ENCODE measurements around the gene PRR19.

The PRR19 gene

DNA sequence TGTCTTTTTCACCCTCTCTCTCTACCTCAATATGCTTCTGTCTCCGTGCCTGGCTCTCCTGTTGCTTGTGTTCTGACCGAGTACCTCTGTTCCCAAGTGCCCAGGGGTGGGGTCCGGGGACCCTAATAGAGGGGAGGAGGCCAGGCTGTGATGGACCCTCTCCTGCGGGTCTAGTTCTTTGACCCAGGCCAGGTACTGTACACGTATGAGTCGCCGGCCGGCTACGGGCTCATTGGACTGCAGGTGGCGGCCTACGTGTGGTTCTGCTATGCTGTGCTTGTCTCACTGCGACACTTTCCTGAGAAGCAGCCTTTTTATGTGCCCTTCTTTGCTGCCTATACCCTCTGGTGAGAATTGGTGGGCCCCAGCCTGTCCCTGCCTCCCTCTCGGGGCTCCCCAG lies 15.6 kb downstream of the PRR19 start:
- no peaks in the 10 kb centered on the region for H3K9me2 ChIP-seq (replicated peaks; ENCODE audit: insufficient read depth, low read length)

DNA sequence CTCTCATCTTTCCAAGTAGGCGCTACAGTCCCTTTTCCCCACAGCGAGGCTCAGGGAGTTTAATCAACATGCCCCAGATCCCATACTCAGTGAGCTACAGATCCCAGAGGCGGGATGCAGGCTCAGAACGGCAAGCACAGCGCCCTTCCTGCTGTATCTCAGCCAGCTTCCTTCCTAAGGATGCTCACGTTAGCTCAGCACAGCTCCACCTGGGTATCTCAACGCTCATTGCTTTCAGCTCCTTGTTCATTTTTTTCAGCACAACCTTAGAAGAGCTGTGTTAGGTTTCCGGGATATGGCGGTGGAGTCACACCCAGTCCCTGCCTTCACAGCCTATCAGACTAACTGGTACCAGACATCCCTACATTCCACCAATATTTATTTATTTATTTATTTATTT lies 20.4 kb downstream of the PRR19 start:
- H3K36me3 ChIP-seq (ENCODE audit: low read length), result no peaks in the 10 kb centered on the region
- no peak overlapping the region for H3K9ac ChIP-seq (ENCODE audit: low read length)
- TF ChIP-seq EZH2phosphoT487 (conservative IDR thresholded peaks at IDR 0.05; ENCODE audit: low read length) (no peak), CTCF (IDR thresholded peaks at IDR 0.05; ENCODE audit: insufficient read depth, low read length, poor library complexity, severe bottlenecking) (no peak)
- H3K79me2 ChIP-seq (ENCODE audit: insufficient read depth, low read length), result no peaks in the 10 kb centered on the region
- no peaks in the 10 kb centered on the region for H4K20me1 ChIP-seq (ENCODE audit: low read depth, low read length)
- no peaks in the 10 kb centered on the region for H3F3A ChIP-seq (ENCODE audit: insufficient read depth)
- no peak overlapping the region for H3K4me3 ChIP-seq (ENCODE audit: insufficient read depth, low read length, poor library complexity, severe bottlenecking)
- no peaks in the 10 kb centered on the region for H3K9me2 ChIP-seq (replicated peaks; ENCODE audit: insufficient read depth, low read length)
- no peak overlapping the region for H2AFZ ChIP-seq (ENCODE audit: low read depth, low read length, severe bottlenecking)
- no peak overlapping the region for H3K27ac ChIP-seq (ENCODE audit: low read depth, low read length)
- no peaks in the 10 kb centered on the region for H3K27me3 ChIP-seq (ENCODE audit: low read length)
- H3K9me3 ChIP-seq (ENCODE audit: insufficient read depth, low read length), result no peaks in the 10 kb centered on the region
- H3K4me2 ChIP-seq (ENCODE audit: low read depth, low read length, poor library complexity, severe bottlenecking), result no peak overlapping the region

More for the DNA sequence above, 15.6 kb downstream of the PRR19 start:
- peak overlapping the region; percentile 27 for H2AFZ ChIP-seq (ENCODE audit: low read depth, low read length, severe bottlenecking)
- peak overlapping the region; percentile 36; the same call in 1 of the 2 replicates for H3K9ac ChIP-seq (ENCODE audit: low read length)
- H3F3A ChIP-seq (ENCODE audit: insufficient read depth), result no peaks in the 10 kb centered on the region
- no peaks in the 10 kb centered on the region for H3K79me2 ChIP-seq (ENCODE audit: insufficient read depth, low read length)
- no peaks in the 10 kb centered on the region for H3K36me3 ChIP-seq (ENCODE audit: low read length)
- H4K20me1 ChIP-seq (ENCODE audit: low read depth, low read length), result no peaks in the 10 kb centered on the region
- no peaks in the 10 kb centered on the region for H3K9me3 ChIP-seq (ENCODE audit: insufficient read depth, low read length)
- no peak for TF ChIP-seq EZH2phosphoT487 (conservative IDR thresholded peaks at IDR 0.05; ENCODE audit: low read length)
- TF ChIP-seq CTCF (IDR thresholded peaks at IDR 0.05; ENCODE audit: insufficient read depth, low read length, poor library complexity, severe bottlenecking), result no peak
- H3K27ac ChIP-seq (ENCODE audit: low read depth, low read length), result no peak overlapping the region
- peak overlapping the region; percentile 45 for H3K4me2 ChIP-seq (ENCODE audit: low read depth, low read length, poor library complexity, severe bottlenecking)
- no peak overlapping the region for H3K4me3 ChIP-seq (ENCODE audit: insufficient read depth, low read length, poor library complexity, severe bottlenecking)
- no peaks in the 10 kb centered on the region for H3K27me3 ChIP-seq (ENCODE audit: low read length)

DNA sequence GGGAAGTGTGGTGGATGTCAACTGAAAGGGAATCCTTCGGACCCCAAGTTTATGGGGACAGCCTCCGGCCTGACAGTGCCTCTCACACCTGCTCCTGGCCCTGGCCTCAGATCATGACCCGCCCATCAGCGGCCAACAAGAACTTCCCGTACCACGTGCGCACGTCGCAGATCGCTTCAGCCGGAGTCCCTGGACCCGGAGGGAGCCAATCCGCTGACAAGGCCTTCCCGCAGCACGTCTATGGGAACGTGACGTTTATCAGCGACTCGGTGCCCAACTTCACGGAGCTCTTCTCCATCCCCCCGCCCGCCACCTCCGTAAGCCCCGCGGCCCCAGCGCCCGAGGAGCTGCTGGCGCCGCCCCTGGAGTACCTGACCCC lies 21.5 kb downstream of the PRR19 start:
- Histone ChIP-seq H3K9me3 (ENCODE audit: insufficient read depth, low read length) (no peaks in the 10 kb centered on the region), H2AFZ (ENCODE audit: low read depth, low read length, severe bottlenecking) (no peak overlapping the region), H3F3A (ENCODE audit: insufficient read depth) (no peaks in the 10 kb centered on the region), H3K4me3 (ENCODE audit: insufficient read depth, low read length, poor library complexity, severe bottlenecking) (no peak overlapping the region), H3K4me2 (ENCODE audit: low read depth, low read length, poor library complexity, severe bottlenecking) (no peak overlapping the region), H4K20me1 (ENCODE audit: low read depth, low read length) (no peaks in the 10 kb centered on the region), H3K36me3 (ENCODE audit: low read length) (no peaks in the 10 kb centered on the region), H3K9ac (ENCODE audit: low read length) (no peak overlapping the region), H3K27ac (ENCODE audit: low read depth, low read length) (no peak overlapping the region), H3K79me2 (ENCODE audit: insufficient read depth, low read length) (no peaks in the 10 kb centered on the region), H3K9me2 (replicated peaks; ENCODE audit: insufficient read depth, low read length) (no peaks in the 10 kb centered on the region), H3K27me3 (ENCODE audit: low read length) (no peaks in the 10 kb centered on the region)
- no peak for TF ChIP-seq EZH2phosphoT487 (conservative IDR thresholded peaks at IDR 0.05; ENCODE audit: low read length)
- TF ChIP-seq CTCF (IDR thresholded peaks at IDR 0.05; ENCODE audit: insufficient read depth, low read length, poor library complexity, severe bottlenecking), result no peak

All from SU-DHL-6 (cell line).